ENCODE data around the gene SPX.

SPX gene

GRCh38 chr12:21580748-21581516 is 54.8 kb downstream of the SPX start:
- H3K4me3 ChIP-seq (ENCODE audit: low read depth, low read length), result no peak overlapping the region
- H3K36me3 ChIP-seq (ENCODE audit: control insufficient read depth, insufficient read depth, low read length), result no peaks in the 10 kb centered on the region
- H3K9me3 ChIP-seq (ENCODE audit: control insufficient read depth, insufficient read depth, low read length), result no peaks in the 10 kb centered on the region
- H3K27me3 ChIP-seq (ENCODE audit: control insufficient read depth, insufficient read depth, low read length), result no peaks in the 10 kb centered on the region
- H3K4me1 ChIP-seq (ENCODE audit: control insufficient read depth, insufficient read depth, low read length), result no peaks in the 10 kb centered on the region
- H3K9ac ChIP-seq (ENCODE audit: low read depth, low read length), result no peak overlapping the region
- no peak overlapping the region for H3K27ac ChIP-seq (ENCODE audit: low read depth, low read length)
